ENCODE results near the gene OSBP2.

GRCh38 chr22:30816413-30816812 is 121.7 kb downstream of the OSBP2 start:
- TF ChIP-seq CTCF (IDR thresholded peaks at IDR 0.05; ENCODE audit: low read depth, low read length, poor library complexity, severe bottlenecking) (no peak), EZH2phosphoT487 (IDR thresholded peaks at IDR 0.05; ENCODE audit: borderline replicate concordance, low read length) (no peak)
